Activated B cell treated with CpG ODN at 0.5 μM for 24 hours (primary cell): ENCODE measurements around the gene COPS3. TPM values are rescaled to one million over a fixed set of nuclear protein-coding genes. Genes with fewer than 3 reads are reported as not detected.

ENCODE experiments used
- ATAC-seq: fragments of 200-7000 bp; cut with Tn5 transposase; one replicate; pipeline ENCODE4 v1.10.0; 2021; ENCODE audit warnings: low read depth, mild to moderate bottlenecking, moderate library complexity
- CTCF ChIA-PET: fragments of 350-600 bp; sonication (Branson Sonifier 250); formaldehyde crosslinking; loops from one replicate; lab custom pipeline; 2021; ENCODE audit warnings: antibody characterized with exemption; lab: Charles Lee
- POLR2A ChIA-PET: fragments of 350-600 bp; sonication (Branson Sonifier 250); formaldehyde crosslinking; loops from one replicate; lab custom pipeline; 2021; ENCODE audit warnings: antibody characterized with exemption; lab: Charles Lee
- DNase-seq: peaks from one replicate; pipeline ENCODE4 v3.0.0; 2022
- H3K27ac Mint-ChIP-seq: one replicate; pipeline ENCODE4 v1.8.0; 2020; ENCODE audit warnings: mixed read lengths
- H3K27me3 Mint-ChIP-seq: one replicate; pipeline ENCODE4 v1.8.0; 2021; ENCODE audit warnings: mixed read lengths
- H3K36me3 Mint-ChIP-seq: one replicate; pipeline ENCODE4 v1.8.0; 2021; ENCODE audit warnings: low read depth, mixed read lengths
- H3K4me1 Mint-ChIP-seq: one replicate; pipeline ENCODE4 v1.8.0; 2021; ENCODE audit warnings: mixed read lengths
- H3K4me3 Mint-ChIP-seq: one replicate; pipeline ENCODE4 v1.8.0; 2020; ENCODE audit warnings: mild to moderate bottlenecking, mixed read lengths
- H3K9me3 Mint-ChIP-seq: one replicate; pipeline ENCODE4 v1.8.0; 2020; ENCODE audit warnings: mixed read lengths
- intact Hi-C: fragments of 100-400 bp; cut with micrococcal nuclease; formaldehyde crosslinking; loops from one replicate; pipeline ENCODE4 v1.15.1; 2024
- total RNA-seq: library from RNA; stranded (reverse); gene quantifications from 2 replicates; pipeline ENCODE4 v1.2.3, GENCODE V29; 2022
- TF ChIP-seq, protein P1 (sequence below): fragments of 200-600 bp; IDR thresholded peaks from one replicate; pipeline ENCODE4 v1.8.0; 2022; ENCODE audit warnings: antibody characterized with exemption, mild to moderate bottlenecking

The COPS3 gene
- total RNA-seq, 1 donor from 2014 or later = 73.7 TPM

DNA sequence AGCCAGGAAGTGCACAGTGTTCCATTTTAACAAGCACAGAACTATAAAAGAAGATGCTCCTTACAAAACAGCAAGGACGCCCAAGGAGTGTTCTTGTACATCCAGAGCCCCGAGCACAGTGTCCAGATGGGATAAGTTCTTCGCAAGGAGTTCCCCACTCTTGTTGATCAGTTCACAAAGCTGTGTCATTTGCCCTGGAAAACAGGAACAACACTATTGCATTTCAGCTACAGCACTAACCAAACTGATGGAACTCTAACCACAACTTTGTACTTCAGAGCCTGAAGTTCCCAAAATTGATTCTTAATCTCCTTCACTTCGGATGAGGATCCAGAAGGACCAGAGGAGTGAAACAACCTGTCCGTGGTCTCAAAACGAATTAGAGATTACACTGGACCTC, 5.1 kb downstream of the COPS3 start:
- TF ChIP-seq, protein P1, sequence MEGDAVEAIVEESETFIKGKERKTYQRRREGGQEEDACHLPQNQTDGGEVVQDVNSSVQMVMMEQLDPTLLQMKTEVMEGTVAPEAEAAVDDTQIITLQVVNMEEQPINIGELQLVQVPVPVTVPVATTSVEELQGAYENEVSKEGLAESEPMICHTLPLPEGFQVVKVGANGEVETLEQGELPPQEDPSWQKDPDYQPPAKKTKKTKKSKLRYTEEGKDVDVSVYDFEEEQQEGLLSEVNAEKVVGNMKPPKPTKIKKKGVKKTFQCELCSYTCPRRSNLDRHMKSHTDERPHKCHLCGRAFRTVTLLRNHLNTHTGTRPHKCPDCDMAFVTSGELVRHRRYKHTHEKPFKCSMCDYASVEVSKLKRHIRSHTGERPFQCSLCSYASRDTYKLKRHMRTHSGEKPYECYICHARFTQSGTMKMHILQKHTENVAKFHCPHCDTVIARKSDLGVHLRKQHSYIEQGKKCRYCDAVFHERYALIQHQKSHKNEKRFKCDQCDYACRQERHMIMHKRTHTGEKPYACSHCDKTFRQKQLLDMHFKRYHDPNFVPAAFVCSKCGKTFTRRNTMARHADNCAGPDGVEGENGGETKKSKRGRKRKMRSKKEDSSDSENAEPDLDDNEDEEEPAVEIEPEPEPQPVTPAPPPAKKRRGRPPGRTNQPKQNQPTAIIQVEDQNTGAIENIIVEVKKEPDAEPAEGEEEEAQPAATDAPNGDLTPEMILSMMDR = no peak
- Mint-ChIP-seq H3K36me3 (peaks cover 49% of the 10 kb centered on the region), H3K4me3 (no peak overlapping the region), H3K27me3 (no peaks in the 10 kb centered on the region), H3K9me3 (no peaks in the 10 kb centered on the region), H3K27ac (no peak overlapping the region), H3K4me1 (peaks cover 35% of the 10 kb centered on the region)
- intact Hi-C loops = no loop called here
- ChIA-PET CTCF (no interaction called here), POLR2A (no interaction called here)
- ATAC-seq (no peak), DNase-seq (no peak)

DNA sequence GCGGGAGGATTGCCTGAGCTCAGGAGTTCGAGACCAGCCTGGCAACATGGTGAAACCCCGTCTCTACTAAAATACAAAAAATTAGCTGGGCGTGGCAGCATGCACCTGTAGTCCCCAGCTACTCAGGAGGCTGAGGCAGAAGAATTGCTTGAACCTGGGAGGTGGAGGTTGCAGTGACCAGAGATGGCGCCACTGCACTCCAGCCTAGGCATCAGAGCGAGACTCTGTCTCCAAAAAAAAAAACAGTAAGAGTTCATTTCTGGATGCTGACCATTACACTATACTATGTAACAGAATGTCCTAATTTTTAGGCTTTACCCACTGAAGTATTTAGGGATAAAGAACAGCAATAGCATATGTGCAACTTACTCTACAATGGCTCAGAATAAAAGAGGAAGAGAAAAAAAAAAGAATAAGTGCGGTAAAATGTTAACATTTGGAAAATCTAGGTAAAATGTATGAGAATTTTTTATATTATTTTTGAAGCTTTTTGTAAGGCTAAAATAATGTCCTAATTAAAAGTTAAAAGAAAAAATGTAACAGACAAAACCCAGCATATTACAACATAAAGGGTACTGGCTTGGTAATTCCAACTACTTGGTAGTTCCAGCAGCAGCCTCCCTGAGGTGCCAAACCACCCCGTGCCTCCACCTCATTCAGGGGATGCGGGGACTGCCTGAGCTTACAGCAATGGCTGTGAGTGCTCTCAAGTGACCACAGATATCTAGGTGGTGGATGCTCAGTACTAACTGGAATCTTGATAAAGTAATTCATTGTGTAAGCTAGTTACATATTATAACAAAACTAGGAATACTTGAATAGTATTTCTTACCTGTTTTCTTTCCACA, 10.9 kb downstream of the COPS3 start:
- H3K36me3 Mint-ChIP-seq = peaks cover 74% of the 10 kb centered on the region
- peaks cover 5% of the 10 kb centered on the region for H3K4me1 Mint-ChIP-seq
- ATAC-seq = no peak
- no peaks in the 10 kb centered on the region for H3K27me3 Mint-ChIP-seq
- no peaks in the 10 kb centered on the region for H3K9me3 Mint-ChIP-seq
- intact Hi-C loops = no loop called here
- no peak overlapping the region for H3K27ac Mint-ChIP-seq
- TF ChIP-seq, protein P1 = no peak
- ChIA-PET CTCF (interaction anchor here (0.6 to 1.2 kb wide), 5 partner anchors 10 to 78 kb away, joined by 3 to 5 read pairs (median 3); no protein-coding TSS in a partner anchor), POLR2A (no interaction called here)
- no peak overlapping the region for H3K4me3 Mint-ChIP-seq
- no peak for DNase-seq

DNA sequence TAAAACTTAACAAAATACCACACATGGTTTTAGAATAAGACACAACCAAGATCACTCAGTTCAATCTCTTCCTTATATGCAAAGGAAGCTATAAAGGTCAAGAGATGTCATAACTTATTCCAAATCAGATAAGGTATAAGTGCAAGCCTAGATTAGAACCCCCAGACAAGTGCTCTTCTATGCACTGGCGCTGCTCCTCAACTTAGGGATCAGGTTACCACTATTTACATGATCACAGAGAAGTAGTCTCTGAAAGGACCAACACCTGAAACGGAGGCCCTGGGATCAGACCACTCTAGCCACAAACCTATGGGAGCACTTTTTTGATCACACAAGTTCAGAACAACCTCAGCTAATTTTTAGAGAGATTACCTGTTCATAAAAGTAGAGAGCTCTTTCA, 16.6 kb downstream of the COPS3 start:
- CTCF ChIA-PET = no interaction called here
- Mint-ChIP-seq H3K27me3 (no peaks in the 10 kb centered on the region), H3K9me3 (no peaks in the 10 kb centered on the region), H3K4me1 (no peaks in the 10 kb centered on the region), H3K27ac (no peak overlapping the region), H3K4me3 (no peak overlapping the region), H3K36me3 (peaks cover 69% of the 10 kb centered on the region)
- no peak for DNase-seq
- intact Hi-C loops = no loop called here
- TF ChIP-seq, protein P1 = no peak
- POLR2A ChIA-PET = no interaction called here
- ATAC-seq = no peak

DNA sequence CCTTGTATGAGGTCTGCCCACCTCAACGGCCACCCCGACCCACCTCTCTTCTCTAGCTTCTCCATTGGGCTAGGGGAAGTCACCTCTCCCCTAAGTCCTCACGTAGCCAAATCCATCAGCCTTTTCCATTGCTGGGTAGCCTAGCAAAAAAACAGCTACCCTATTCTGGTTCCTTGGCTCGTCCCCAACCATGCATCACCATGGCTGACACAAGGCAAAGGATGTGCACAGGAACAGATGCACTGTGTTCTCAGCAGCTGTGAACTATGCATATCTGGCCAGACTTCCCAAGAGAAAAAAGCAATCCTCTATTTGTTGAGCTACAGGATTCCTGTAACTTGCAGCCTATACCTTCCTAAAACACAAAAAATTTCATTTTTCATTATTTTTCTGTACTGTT, 22.0 kb downstream of the COPS3 start:
- no peak overlapping the region for H3K4me3 Mint-ChIP-seq
- H3K36me3 Mint-ChIP-seq = peaks cover 75% of the 10 kb centered on the region
- CTCF ChIA-PET = no interaction called here
- H3K27ac Mint-ChIP-seq = no peak overlapping the region
- TF ChIP-seq, protein P1 = no peak
- ATAC-seq = no peak
- no peak for DNase-seq
- intact Hi-C loops = no loop called here
- no peaks in the 10 kb centered on the region for H3K9me3 Mint-ChIP-seq
- H3K4me1 Mint-ChIP-seq = no peaks in the 10 kb centered on the region
- no peaks in the 10 kb centered on the region for H3K27me3 Mint-ChIP-seq
- POLR2A ChIA-PET = no interaction called here

DNA sequence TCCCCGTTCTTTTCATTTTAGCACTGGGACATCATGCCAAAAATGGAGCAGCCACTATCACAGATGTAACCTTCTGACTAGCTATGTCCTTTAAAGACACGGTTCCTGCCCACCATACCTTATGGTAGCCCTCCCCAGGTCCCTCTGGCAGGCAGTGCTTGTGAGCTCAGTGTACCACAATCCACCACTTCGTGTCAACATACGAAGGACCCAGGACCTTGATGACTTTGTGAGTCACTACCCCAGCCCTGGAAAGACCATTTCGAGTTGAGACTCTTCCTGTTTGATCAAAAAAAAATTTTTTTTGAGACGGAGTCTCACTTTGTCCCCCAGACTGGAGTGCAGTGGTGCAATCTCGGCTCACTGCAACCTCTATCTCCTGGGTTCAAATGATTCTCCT, 23.0 kb downstream of the COPS3 start:
- ATAC-seq (no peak), DNase-seq (no peak)
- H3K36me3 Mint-ChIP-seq = peaks cover 75% of the 10 kb centered on the region
- intact Hi-C loops = no loop called here
- CTCF ChIA-PET = no interaction called here
- POLR2A ChIA-PET = interaction anchor here (0.6 kb wide), 1 partner anchor 25 kb away, joined by 10 read pairs; no protein-coding TSS in a partner anchor
- no peaks in the 10 kb centered on the region for H3K4me1 Mint-ChIP-seq
- no peak overlapping the region for H3K4me3 Mint-ChIP-seq
- H3K27me3 Mint-ChIP-seq = no peaks in the 10 kb centered on the region
- H3K9me3 Mint-ChIP-seq = no peaks in the 10 kb centered on the region
- TF ChIP-seq, protein P1 = no peak
- H3K27ac Mint-ChIP-seq = no peak overlapping the region
